Uterus (tissue), 4 donors: ENCODE results near the gene CHKA. TPM values are rescaled to one million over a fixed set of nuclear protein-coding genes. Genes with fewer than 3 reads are reported as not detected.

Source experiments
- DNase-seq, 2 donors: peaks; one replicate each; pipeline ENCODE4 v3.0.0-alpha.2; 2019 to 2020
- H3K27ac ChIP-seq, 2 donors: fragments of 200-600 bp; sonication (generic); 1 replicate in 1 of 2; 2 replicates in 1 of 2; pipeline ENCODE4 v1.5.1; 2016 to 2018
- H3K27me3 ChIP-seq, 2 donors: fragments of 200-600 bp; sonication (generic); one replicate each; pipeline ENCODE4 v1.5.1; 2018 to 2019; ENCODE audit warnings: control low read depth in 1 of 2
- H3K36me3 ChIP-seq, 2 donors: fragments of 200-600 bp; sonication (generic); one replicate each; pipeline ENCODE4 v1.5.1; 2019; ENCODE audit warnings: control low read depth in 1 of 2
- H3K4me1 ChIP-seq, 2 donors: fragments of 200-600 bp; sonication (generic); one replicate each; pipeline ENCODE4 v1.5.1; 2018 to 2019; ENCODE audit warnings: control low read depth in 1 of 2
- H3K4me3 ChIP-seq, 2 donors: fragments of 200-600 bp; sonication (generic); 1 replicate in 1 of 2; 2 replicates in 1 of 2; pipeline ENCODE4 v1.5.1; 2018 to 2019; ENCODE audit warnings: mild to moderate bottlenecking in 1 of 2
- H3K9me3 ChIP-seq, 2 donors: fragments of 200-600 bp; sonication (generic); one replicate each; pipeline ENCODE4 v1.5.1; 2019; ENCODE audit warnings: control low read depth in 1 of 2
- POLR2A ChIP-seq, 2 donors: fragments of 450-650 bp; IDR thresholded peaks; one replicate each; pipeline ENCODE4 v1.6.1; 2016; ENCODE audit warnings: antibody characterized with exemption in 2 of 2, mild to moderate bottlenecking in 1 of 2, moderate library complexity in 1 of 2
- intact Hi-C: fragments of 100-400 bp; cut with DNase I; formaldehyde crosslinking; loops from one replicate; pipeline ENCODE4 v1.15.1; 2023; ENCODE audit warnings: low total_unique reads
- total RNA-seq, 4 donors: library from RNA; depleted of rRNA in 3 of 4; stranded (reverse); fragments of >200 nt in 3 of 4; gene quantifications; one replicate each; pipeline versions ENCODE4 v1.1.0 to v1.2.4, GENCODE V29; 2014 to 2023
- TF ChIP-seq, protein P1 (sequence below), 4 experiments: fragments of 200-600 bp in 2 of 4; fragments of 450-650 bp in 2 of 4; sonication (generic) in 2 of 4; IDR thresholded peaks; one replicate each; pipeline ENCODE4 v1.5.1; 2016 to 2019; ENCODE audit warnings: antibody characterized with exemption in 4 of 4, mild to moderate bottlenecking in 2 of 4, moderate library complexity in 1 of 4
- donor health status: DM: yes; HTN: yes; CAD: no.

Gene CHKA
- total RNA-seq, 4 donors from 2014 or later = 21.8 to 57.1 (median 30.3) TPM

DNA sequence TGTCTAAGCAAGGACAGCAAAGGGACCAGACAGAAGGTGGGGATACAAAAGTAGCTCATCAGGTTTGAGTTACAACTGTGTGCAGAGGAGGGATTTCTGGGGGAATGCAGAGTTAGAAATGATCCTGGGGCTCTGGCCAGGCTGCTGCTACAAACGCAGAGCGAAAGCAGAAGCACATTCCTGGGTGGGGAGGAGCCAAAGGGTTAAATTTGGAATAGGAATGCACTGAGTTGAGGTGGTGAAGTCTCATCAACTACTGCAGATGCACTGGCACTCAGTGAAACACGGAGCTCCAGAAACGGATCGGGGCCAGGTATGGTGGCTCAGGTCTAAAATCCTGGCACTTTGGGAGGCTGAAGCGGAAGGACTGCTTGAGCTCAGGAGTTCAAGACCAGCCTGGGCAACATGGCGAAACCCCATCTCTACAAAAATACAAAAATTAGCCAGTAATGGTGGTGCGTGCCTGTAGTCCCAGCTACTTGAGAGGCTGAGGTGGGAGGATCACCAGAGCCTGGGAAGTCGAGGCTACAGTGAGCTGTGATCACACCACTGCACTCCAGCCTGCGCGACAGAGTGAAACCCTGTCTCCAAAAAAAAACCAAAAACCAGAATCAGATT, 3.2 kb downstream of the CHKA start:
- peak overlapping the region in 1 of 2 donors; percentile 28 for H3K27ac ChIP-seq
- TF ChIP-seq, protein P1, sequence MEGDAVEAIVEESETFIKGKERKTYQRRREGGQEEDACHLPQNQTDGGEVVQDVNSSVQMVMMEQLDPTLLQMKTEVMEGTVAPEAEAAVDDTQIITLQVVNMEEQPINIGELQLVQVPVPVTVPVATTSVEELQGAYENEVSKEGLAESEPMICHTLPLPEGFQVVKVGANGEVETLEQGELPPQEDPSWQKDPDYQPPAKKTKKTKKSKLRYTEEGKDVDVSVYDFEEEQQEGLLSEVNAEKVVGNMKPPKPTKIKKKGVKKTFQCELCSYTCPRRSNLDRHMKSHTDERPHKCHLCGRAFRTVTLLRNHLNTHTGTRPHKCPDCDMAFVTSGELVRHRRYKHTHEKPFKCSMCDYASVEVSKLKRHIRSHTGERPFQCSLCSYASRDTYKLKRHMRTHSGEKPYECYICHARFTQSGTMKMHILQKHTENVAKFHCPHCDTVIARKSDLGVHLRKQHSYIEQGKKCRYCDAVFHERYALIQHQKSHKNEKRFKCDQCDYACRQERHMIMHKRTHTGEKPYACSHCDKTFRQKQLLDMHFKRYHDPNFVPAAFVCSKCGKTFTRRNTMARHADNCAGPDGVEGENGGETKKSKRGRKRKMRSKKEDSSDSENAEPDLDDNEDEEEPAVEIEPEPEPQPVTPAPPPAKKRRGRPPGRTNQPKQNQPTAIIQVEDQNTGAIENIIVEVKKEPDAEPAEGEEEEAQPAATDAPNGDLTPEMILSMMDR (IDR thresholded peaks at IDR 0.05) = no peak
- TF ChIP-seq POLR2A (IDR thresholded peaks at IDR 0.05) = no peak
- no peaks in the 10 kb centered on the region for H3K27me3 ChIP-seq
- no peaks in the 10 kb centered on the region for H3K9me3 ChIP-seq
- H3K36me3 ChIP-seq = no peaks in the 10 kb centered on the region
- intact Hi-C loops = no loop called here
- no peak for DNase-seq
- H3K4me1 ChIP-seq = no peaks in the 10 kb centered on the region
- H3K4me3 ChIP-seq = no peak overlapping the region

DNA sequence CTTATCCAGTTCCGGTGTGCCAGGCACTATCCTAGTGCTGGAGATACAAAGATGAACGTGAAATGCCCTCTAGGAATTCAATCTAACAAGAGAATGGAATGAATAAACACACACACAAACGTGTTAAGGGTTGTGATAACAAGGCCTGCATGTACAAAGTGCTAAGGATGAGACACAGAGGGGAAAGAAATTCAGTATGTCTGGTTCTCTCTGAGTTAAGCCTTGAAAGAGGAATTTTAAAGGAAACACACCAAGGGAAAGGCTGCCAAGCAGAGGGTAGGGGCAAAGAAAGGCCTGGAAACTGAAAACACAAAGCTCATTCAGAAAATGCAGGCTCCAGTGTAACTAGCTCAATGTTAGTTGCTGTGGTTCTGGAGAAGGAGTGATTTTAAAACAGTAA, 4.2 kb downstream of the CHKA start:
- intact Hi-C loops = no loop called here
- Histone ChIP-seq H3K27ac (no peak overlapping the region), H3K4me3 (no peak overlapping the region), H3K27me3 (no peaks in the 10 kb centered on the region), H3K4me1 (no peaks in the 10 kb centered on the region), H3K36me3 (no peaks in the 10 kb centered on the region), H3K9me3 (no peaks in the 10 kb centered on the region)
- TF ChIP-seq, protein P1 (IDR thresholded peaks at IDR 0.05) = no peak
- no peak for TF ChIP-seq POLR2A (IDR thresholded peaks at IDR 0.05)
- no peak for DNase-seq

DNA sequence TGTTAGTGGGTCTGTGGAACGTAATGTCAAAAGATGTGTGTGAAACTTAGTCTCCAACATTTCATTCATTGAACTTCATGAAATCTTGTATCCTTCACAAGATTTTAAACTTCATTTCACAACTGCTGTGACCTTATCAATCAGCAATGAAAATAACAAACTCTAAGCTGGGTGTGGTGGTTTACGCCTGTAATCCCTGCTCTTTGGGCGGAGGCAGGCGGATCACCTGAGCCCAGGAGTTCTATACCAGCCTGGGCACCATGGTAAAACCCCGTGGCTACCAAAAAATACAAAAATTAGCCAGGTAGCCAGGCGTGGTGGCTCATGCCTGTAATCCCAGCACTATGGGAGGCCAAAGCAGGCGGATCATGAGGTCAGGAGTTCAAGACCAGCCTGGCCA, 5.1 kb downstream of the CHKA start:
- TF ChIP-seq, protein P1 (IDR thresholded peaks at IDR 0.05) = no peak
- no peak for TF ChIP-seq POLR2A (IDR thresholded peaks at IDR 0.05)
- Histone ChIP-seq H3K4me1 (no peaks in the 10 kb centered on the region), H3K36me3 (no peaks in the 10 kb centered on the region), H3K27ac (no peak overlapping the region), H3K4me3 (no peak overlapping the region), H3K27me3 (no peaks in the 10 kb centered on the region), H3K9me3 (no peaks in the 10 kb centered on the region)
- intact Hi-C loops = no loop called here
- no peak for DNase-seq

DNA sequence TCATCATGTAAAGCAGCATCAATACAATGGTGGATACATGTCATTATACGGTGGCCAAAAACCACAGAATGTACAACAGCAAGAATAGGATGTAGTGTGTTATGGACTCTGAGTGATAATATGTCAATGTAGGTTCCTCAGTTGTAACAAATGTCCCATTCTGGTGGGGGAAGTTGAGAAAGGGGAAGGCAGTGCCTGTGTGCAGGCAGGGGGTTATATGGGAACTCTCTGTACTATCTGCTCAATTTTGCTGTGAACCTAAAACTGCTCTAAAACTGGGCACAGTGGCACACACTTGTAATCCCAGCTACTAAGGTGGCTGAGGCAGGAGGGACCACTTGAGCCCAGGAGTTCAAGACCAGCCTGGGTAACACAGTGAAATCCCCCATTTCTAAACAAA, 5.9 kb downstream of the CHKA start:
- DNase-seq = no peak
- intact Hi-C loops = no loop called here
- Histone ChIP-seq H3K4me3 (no peak overlapping the region), H3K36me3 (no peaks in the 10 kb centered on the region), H3K4me1 (no peaks in the 10 kb centered on the region), H3K9me3 (no peaks in the 10 kb centered on the region), H3K27me3 (no peaks in the 10 kb centered on the region), H3K27ac (no peak overlapping the region)
- TF ChIP-seq, protein P1 (IDR thresholded peaks at IDR 0.05) = no peak
- no peak for TF ChIP-seq POLR2A (IDR thresholded peaks at IDR 0.05)

DNA sequence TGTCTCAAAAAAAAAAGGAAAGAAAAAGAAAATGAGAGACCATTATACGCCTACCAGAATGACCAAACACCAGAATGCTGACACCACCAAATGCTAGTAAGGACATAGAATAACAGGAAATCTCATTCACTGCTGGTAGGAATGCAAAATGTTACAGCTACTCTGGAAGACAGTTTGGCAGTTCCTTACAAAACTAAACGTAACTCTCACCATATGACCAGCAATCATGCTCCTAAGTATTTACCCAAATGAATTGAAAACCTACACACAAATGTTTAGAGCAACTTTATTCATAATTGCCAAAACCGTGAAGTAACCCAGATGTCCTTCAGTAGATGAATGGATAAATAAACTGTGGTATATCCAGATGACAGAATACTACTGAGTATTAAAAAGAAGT, 7.2 kb downstream of the CHKA start:
- no peaks in the 10 kb centered on the region for H3K36me3 ChIP-seq
- H3K4me1 ChIP-seq = no peaks in the 10 kb centered on the region
- H3K9me3 ChIP-seq = no peaks in the 10 kb centered on the region
- no peaks in the 10 kb centered on the region for H3K27me3 ChIP-seq
- no peak for DNase-seq
- intact Hi-C loops = no loop called here
- TF ChIP-seq, protein P1 (IDR thresholded peaks at IDR 0.05) = no peak
- TF ChIP-seq POLR2A (IDR thresholded peaks at IDR 0.05) = no peak
- no peak overlapping the region for H3K4me3 ChIP-seq
- no peak overlapping the region for H3K27ac ChIP-seq
